Body of pancreas (tissue), 4 donors: ENCODE data around the gene GPR65.

ENCODE experiments used
- POLR2A ChIP-seq, 3 donors: fragments of 450-650 bp; IDR thresholded peaks; one replicate each; pipeline ENCODE4 v1.6.1; 2016; ENCODE audit warnings: antibody characterized with exemption in 3 of 3, mild to moderate bottlenecking in 2 of 3
- TF ChIP-seq, protein P1 (sequence below), 7 experiments: fragments of 450-650 bp in 4 of 7; fragments of 200-600 bp in 3 of 7; sonication (generic) in 3 of 7; IDR thresholded peaks; one replicate each; pipeline ENCODE4 v1.5.1; 2016 to 2019; ENCODE audit warnings: antibody characterized with exemption in 7 of 7

DNA sequence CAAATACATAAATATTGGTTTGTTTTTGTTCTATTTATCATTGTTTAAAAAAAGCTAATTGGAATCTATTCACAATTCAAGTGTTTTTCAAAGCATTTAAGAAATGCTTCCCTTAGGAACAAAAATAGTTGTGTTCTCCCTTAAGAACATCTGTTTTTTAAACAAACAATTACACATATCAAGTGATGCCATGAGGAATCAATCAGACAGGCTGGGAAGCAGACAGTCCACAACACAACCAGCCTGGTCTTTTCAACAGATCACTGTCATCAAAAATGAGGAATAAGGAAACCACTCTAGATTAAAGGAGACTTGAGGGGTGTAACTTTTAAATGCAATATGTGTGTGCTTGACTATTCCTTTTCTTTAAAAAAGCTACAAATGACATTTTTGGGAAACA lies 37.4 kb upstream of the GPR65 start:
- TF ChIP-seq, protein P1, sequence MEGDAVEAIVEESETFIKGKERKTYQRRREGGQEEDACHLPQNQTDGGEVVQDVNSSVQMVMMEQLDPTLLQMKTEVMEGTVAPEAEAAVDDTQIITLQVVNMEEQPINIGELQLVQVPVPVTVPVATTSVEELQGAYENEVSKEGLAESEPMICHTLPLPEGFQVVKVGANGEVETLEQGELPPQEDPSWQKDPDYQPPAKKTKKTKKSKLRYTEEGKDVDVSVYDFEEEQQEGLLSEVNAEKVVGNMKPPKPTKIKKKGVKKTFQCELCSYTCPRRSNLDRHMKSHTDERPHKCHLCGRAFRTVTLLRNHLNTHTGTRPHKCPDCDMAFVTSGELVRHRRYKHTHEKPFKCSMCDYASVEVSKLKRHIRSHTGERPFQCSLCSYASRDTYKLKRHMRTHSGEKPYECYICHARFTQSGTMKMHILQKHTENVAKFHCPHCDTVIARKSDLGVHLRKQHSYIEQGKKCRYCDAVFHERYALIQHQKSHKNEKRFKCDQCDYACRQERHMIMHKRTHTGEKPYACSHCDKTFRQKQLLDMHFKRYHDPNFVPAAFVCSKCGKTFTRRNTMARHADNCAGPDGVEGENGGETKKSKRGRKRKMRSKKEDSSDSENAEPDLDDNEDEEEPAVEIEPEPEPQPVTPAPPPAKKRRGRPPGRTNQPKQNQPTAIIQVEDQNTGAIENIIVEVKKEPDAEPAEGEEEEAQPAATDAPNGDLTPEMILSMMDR (IDR thresholded peaks at IDR 0.05), result no peak
- no peak for TF ChIP-seq POLR2A (IDR thresholded peaks at IDR 0.05)
